T follicular helper cell (primary cell): ENCODE data around the gene ARAP1.

ENCODE experiments used
- DNase-seq: peaks from one replicate; pipeline ENCODE4 v3.0.0-alpha.2; 2020; ENCODE audit warnings: low read depth

ARAP1 gene

GRCh38 chr11:72685560-72686480, 66.4 kb downstream of the ARAP1 start:
- DNase-seq: no peak

- peak; percentile 4 for DNase-seq
Measured at GRCh38 chr11:72684236-72684912, 67.8 kb downstream of the ARAP1 start.

- DNase-seq: peak; percentile 46
Measured at GRCh38 chr11:72683782-72684200, 68.4 kb downstream of the ARAP1 start.

GRCh38 chr11:72682858-72683243, 69.4 kb downstream of the ARAP1 start:
- DNase-seq: no peak

GRCh38 chr11:72682238-72682857, 69.9 kb downstream of the ARAP1 start:
- DNase-seq: no peak

GRCh38 chr11:72681226-72682153, 70.7 kb downstream of the ARAP1 start:
- DNase-seq: no peak

GRCh38 chr11:72680624-72681158, 71.5 kb downstream of the ARAP1 start:
- no peak for DNase-seq

GRCh38 chr11:72679869-72680268, 72.3 kb downstream of the ARAP1 start:
- no peak for DNase-seq

GRCh38 chr11:72678524-72678923, 73.7 kb downstream of the ARAP1 start:
- no peak for DNase-seq

- DNase-seq: peak; percentile 50
Measured at GRCh38 chr11:72676861-72677341, 75.3 kb downstream of the ARAP1 start.

- no peak for DNase-seq
Measured at GRCh38 chr11:72675221-72675620, 77.0 kb downstream of the ARAP1 start.

GRCh38 chr11:72673943-72674828, 78.0 kb downstream of the ARAP1 start, which contains the start of gene PDE2A:
Gene PDE2A, minus strand, starts transcription at chr11:72674422. Its CDS starts 215 bp downstream, at chr11:72674207.
- no peak for DNase-seq

- no peak for DNase-seq
Measured at GRCh38 chr11:72673284-72673942, 78.8 kb downstream of the ARAP1 start.

- DNase-seq: no peak
Measured at GRCh38 chr11:72672597-72673238, 79.5 kb downstream of the ARAP1 start.

GRCh38 chr11:72671152-72672099, 80.8 kb downstream of the ARAP1 start:
- DNase-seq: no peak

- no peak for DNase-seq
Measured at GRCh38 chr11:72670041-72670440, 82.2 kb downstream of the ARAP1 start.

- no peak for DNase-seq
Measured at GRCh38 chr11:72669527-72669926, 82.7 kb downstream of the ARAP1 start.
